Transverse colon (tissue), 4 donors: ENCODE measurements around the gene CDC37.
"Not testable (repeated sequence)": the region's sequence is repeated elsewhere in the genome, so short reads cannot be mapped to it uniquely, and the experiment has no call there.

Experiments
- CTCF ChIP-seq, 5 experiments: fragments of 200-600 bp in 3 of 5; fragments of 450-650 bp in 2 of 5; sonication (generic) in 3 of 5; IDR thresholded peaks; 1 replicate in 2 of 5; 2 replicates in 3 of 5; pipeline ENCODE4 v1.5.1; 2016 to 2017; ENCODE audit warnings: antibody characterized with exemption in 5 of 5, inconsistent platforms in 3 of 5, mild to moderate bottlenecking in 2 of 5, moderate library complexity in 1 of 5
- EP300 ChIP-seq: sonication (generic); formaldehyde crosslinking; IDR thresholded peaks from one replicate; pipeline ENCODE4 v1.6.1; 2017; ENCODE audit warnings: antibody characterized with exemption, low read depth
- POLR2A ChIP-seq: fragments of 450-650 bp; IDR thresholded peaks from one replicate; pipeline ENCODE4 v1.6.1; 2016; ENCODE audit warnings: antibody characterized with exemption, mild to moderate bottlenecking, moderate library complexity
- POLR2AphosphoS5 ChIP-seq, 3 donors: sonication (generic); formaldehyde crosslinking; IDR thresholded peaks; one replicate each; pipeline ENCODE4 v1.6.1; 2016; ENCODE audit warnings: antibody characterized with exemption in 3 of 3

- TF ChIP-seq CTCF (IDR thresholded peaks at IDR 0.05); POLR2A; POLR2AphosphoS5 (IDR thresholded peaks at IDR 0.05); EP300: not testable (repeated sequence)
Measured at GRCh38 chr19:10411224-10411623, 7.9 kb upstream of the CDC37 start.
